Mesendoderm (in vitro differentiated cells): ENCODE results near the gene MED4.

Experiments
- DNase-seq: peaks from one replicate; pipeline ENCODE4 v3.0.0; 2013
- H2AK5ac ChIP-seq: 2 replicates; pipeline ENCODE4 v1.6.1; 2013; ENCODE audit warnings: low read length, inconsistent platforms
- H2BK120ac ChIP-seq: 2 replicates; pipeline ENCODE4 v1.6.1; 2013; ENCODE audit warnings: low read depth, mild to moderate bottlenecking, low read length, moderate library complexity, mixed read lengths
- H2BK15ac ChIP-seq: replicated peaks from 2 replicates; pipeline ENCODE4 v1.6.1; 2013; ENCODE audit warnings: low read depth, mild to moderate bottlenecking, moderate library complexity
- H2BK5ac ChIP-seq: 2 replicates; pipeline ENCODE4 v1.6.1; 2013; ENCODE audit warnings: low read length, inconsistent platforms
- H3K18ac ChIP-seq: 2 replicates; pipeline ENCODE4 v1.6.1; 2013; ENCODE audit warnings: mild to moderate bottlenecking, low read length, mixed read lengths
- H3K23ac ChIP-seq: one replicate; pipeline ENCODE4 v1.6.1; 2013; ENCODE audit warnings: low read length
- H3K27ac ChIP-seq: 2 replicates; pipeline ENCODE4 v1.5.1; 2013; ENCODE audit warnings: low read depth, mild to moderate bottlenecking, inconsistent platforms, low read length, moderate library complexity
- H3K27me3 ChIP-seq: 2 replicates; pipeline ENCODE4 v1.6.1; 2013; ENCODE audit warnings: low read length, control low read depth, mild to moderate bottlenecking, inconsistent platforms; ENCODE audit not compliant: insufficient read depth, poor library complexity
- H3K36me3 ChIP-seq: 2 replicates; pipeline ENCODE4 v1.6.1; 2013; ENCODE audit warnings: low read length, inconsistent platforms; ENCODE audit not compliant: control insufficient read depth, insufficient read depth
- H3K4ac ChIP-seq: one replicate; pipeline ENCODE4 v1.6.1; 2013; ENCODE audit warnings: low read depth, mild to moderate bottlenecking, low read length, moderate library complexity
- H3K4me1 ChIP-seq: 2 replicates; pipeline ENCODE4 v1.6.1; 2013; ENCODE audit warnings: low read depth, low read length, inconsistent platforms; ENCODE audit not compliant: control insufficient read depth
- H3K4me2 ChIP-seq: 2 replicates; pipeline ENCODE4 v1.6.1; 2013; ENCODE audit warnings: low read length
- H3K4me3 ChIP-seq: 2 replicates; pipeline ENCODE4 v1.5.1; 2013; ENCODE audit warnings: mild to moderate bottlenecking, low read length
- H3K56ac ChIP-seq: one replicate; pipeline ENCODE4 v1.6.1; 2013; ENCODE audit warnings: low read length
- H3K79me1 ChIP-seq: 2 replicates; pipeline ENCODE4 v1.6.1; 2013; ENCODE audit warnings: low read length, inconsistent platforms
- H3K79me2 ChIP-seq: 2 replicates; pipeline ENCODE4 v1.6.1; 2013; ENCODE audit warnings: mild to moderate bottlenecking, low read length; ENCODE audit not compliant: control insufficient read depth, insufficient read depth
- H3K9ac ChIP-seq: 2 replicates; pipeline ENCODE4 v1.6.1; 2013; ENCODE audit warnings: low read length, inconsistent platforms
- H4K5ac ChIP-seq: one replicate; pipeline ENCODE4 v1.6.1; 2013; ENCODE audit warnings: low read length
- H4K8ac ChIP-seq: one replicate; pipeline ENCODE4 v1.6.1; 2013; ENCODE audit warnings: low read depth, mild to moderate bottlenecking, control low read depth, low read length, moderate library complexity
- WGBS: extraction: QIAGEN DNeasy Blood & Tissue Kit; methylation state at CpG from one replicate; pipeline ENCODE4 v1.1.7; 2013; ENCODE audit warnings: low lambda C conversion rate, missing lambda C conversion rate; ENCODE audit not compliant: insufficient coverage; ENCODE audit errors: extremely low coverage; 5-methylcytosine and 5-hydroxymethylcytosine counted together

The MED4 gene

DNA sequence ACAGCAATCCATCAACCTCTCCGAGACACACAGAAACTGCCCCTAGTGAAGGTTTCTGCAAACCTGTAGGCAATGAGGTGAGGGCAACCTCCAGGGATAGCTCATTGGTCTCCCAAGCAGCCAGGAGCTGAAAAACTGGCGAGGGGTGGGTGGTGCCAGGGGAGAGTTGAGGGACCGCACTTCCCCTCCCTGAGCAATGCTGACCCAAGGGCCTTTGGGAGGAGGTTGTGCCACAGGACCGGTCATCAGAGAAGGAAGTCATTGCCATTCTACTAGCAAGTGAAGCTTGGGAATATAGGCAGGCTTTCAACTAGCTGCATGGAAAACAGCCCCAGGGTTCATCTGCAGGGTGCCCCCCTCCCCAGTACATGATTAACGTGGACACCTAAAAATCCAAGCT is 23.1 kb upstream of the MED4 start:
- Histone ChIP-seq H2AK5ac (no peak overlapping the region), H3K79me1 (no peaks in the 10 kb centered on the region), H3K27me3 (no peaks in the 10 kb centered on the region), H3K79me2 (no peaks in the 10 kb centered on the region), H2BK5ac (no peak overlapping the region), H2BK120ac (no peak overlapping the region), H3K4me2 (no peak overlapping the region), H3K56ac (no peak overlapping the region), H4K8ac (peak overlapping the region; percentile 56), H3K9ac (no peak overlapping the region), H4K5ac (no peak overlapping the region), H3K18ac (no peak overlapping the region), H3K4me3 (no peak overlapping the region), H2BK15ac (no peak overlapping the region), H3K4me1 (no peaks in the 10 kb centered on the region), H3K4ac (no peak overlapping the region), H3K23ac (no peak overlapping the region), H3K27ac (no peak overlapping the region), H3K36me3 (no peaks in the 10 kb centered on the region)
- no peak for DNase-seq
- WGBS: no CpG with 5 or more reads among the region's 5 CpGs

DNA sequence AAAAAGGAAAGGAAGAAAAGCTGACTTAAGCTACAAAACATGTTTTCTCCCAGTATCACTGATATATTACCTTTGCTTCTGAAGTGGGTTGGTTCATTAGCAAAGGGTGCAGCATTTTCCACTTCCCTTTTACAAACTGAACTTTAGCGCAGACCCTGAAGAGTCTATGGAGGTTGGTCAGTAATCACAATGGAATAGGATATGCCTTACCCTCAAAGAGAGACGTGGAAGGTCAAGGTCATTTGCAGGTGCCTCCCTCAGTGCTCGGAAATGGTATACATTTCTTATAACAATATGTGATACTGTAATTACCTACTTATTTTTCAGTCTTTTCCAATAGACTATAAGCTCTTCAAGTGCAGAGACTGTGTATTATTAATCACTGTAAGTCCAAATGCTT is 21.9 kb upstream of the MED4 start:
- Histone ChIP-seq H3K23ac (no peak overlapping the region), H3K4me3 (no peak overlapping the region), H4K8ac (no peak overlapping the region), H4K5ac (no peak overlapping the region), H3K79me1 (no peaks in the 10 kb centered on the region), H3K4ac (no peak overlapping the region), H3K36me3 (no peaks in the 10 kb centered on the region), H2BK5ac (no peak overlapping the region), H3K18ac (no peak overlapping the region), H3K27me3 (no peaks in the 10 kb centered on the region), H2BK120ac (no peak overlapping the region), H3K56ac (no peak overlapping the region), H2BK15ac (no peak overlapping the region), H3K79me2 (no peaks in the 10 kb centered on the region), H3K9ac (no peak overlapping the region), H2AK5ac (no peak overlapping the region), H3K27ac (no peak overlapping the region), H3K4me1 (no peaks in the 10 kb centered on the region), H3K4me2 (no peak overlapping the region)
- no CpG with 5 or more reads among the region's 3 CpGs for WGBS
- DNase-seq: no peak

- Histone ChIP-seq H3K27ac (no peak overlapping the region), H3K4me3 (no peak overlapping the region), H3K4ac (no peak overlapping the region), H2BK120ac (no peak overlapping the region), H3K27me3 (no peaks in the 10 kb centered on the region), H4K8ac (no peak overlapping the region), H3K79me2 (no peaks in the 10 kb centered on the region), H3K23ac (no peak overlapping the region), H2BK5ac (no peak overlapping the region), H3K56ac (no peak overlapping the region), H2AK5ac (no peak overlapping the region), H3K36me3 (no peaks in the 10 kb centered on the region), H4K5ac (no peak overlapping the region), H3K4me1 (no peaks in the 10 kb centered on the region), H3K18ac (no peak overlapping the region), H3K79me1 (no peaks in the 10 kb centered on the region), H3K9ac (no peak overlapping the region), H2BK15ac (no peak overlapping the region), H3K4me2 (no peak overlapping the region)
- 100% methylated on average over 1 of the region's 1 CpG for WGBS
- no peak for DNase-seq
These were observed 18.8 kb upstream of the MED4 start for GRCh38 chr13:48113756-48114130.

- Histone ChIP-seq H3K18ac (no peak overlapping the region), H3K27me3 (no peaks in the 10 kb centered on the region), H2AK5ac (no peak overlapping the region), H3K4me3 (no peak overlapping the region), H3K9ac (no peak overlapping the region), H4K5ac (no peak overlapping the region), H3K79me1 (no peaks in the 10 kb centered on the region), H4K8ac (no peak overlapping the region), H3K27ac (no peak overlapping the region), H3K4me2 (no peak overlapping the region), H3K36me3 (no peaks in the 10 kb centered on the region), H2BK15ac (no peak overlapping the region), H3K4me1 (no peaks in the 10 kb centered on the region), H3K23ac (no peak overlapping the region), H3K79me2 (no peaks in the 10 kb centered on the region), H2BK120ac (no peak overlapping the region), H3K4ac (no peak overlapping the region), H2BK5ac (no peak overlapping the region), H3K56ac (no peak overlapping the region)
- no peak for DNase-seq
- no CpG with 5 or more reads among the region's 5 CpGs for WGBS
These were observed 18.2 kb upstream of the MED4 start for GRCh38 chr13:48112896-48113755.

DNA sequence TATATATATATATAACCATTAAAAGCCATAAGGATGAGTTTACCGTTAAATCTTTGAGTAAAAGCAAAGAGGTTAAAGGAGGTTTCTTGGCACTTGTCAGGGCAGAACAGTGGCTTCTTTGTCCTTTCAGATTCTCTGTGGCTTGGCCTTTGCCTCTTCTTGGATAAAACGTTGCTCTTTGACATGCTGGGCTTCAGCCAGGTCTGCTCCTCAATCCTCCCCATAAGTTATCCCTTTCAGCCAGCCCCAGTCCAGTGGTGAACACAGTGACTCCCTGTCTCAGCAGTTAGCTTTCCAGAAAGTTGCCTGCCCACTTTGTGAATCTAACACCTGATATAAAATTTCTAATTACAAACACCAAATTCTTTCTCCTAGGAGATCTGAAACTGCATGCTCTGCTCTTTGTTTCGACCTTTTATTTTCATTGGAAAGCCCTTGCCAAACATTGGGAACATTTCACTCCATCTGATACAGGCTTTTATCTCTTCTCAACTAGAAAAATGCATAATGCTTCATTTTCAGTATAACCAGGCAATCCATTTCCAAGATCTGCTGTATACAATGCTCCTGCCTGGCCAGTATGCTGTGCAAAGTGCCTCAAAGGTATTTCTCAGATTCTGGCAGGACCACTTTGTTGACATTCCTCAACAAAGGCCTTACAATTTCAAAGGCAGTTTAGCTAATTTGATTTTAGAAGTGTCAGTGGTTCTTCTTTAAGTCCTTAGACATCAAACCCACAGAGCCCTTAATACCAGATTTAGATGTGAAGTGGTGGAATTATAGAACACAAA is 16.2 kb upstream of the MED4 start:
- Histone ChIP-seq H3K23ac (no peak overlapping the region), H2AK5ac (no peak overlapping the region), H3K27me3 (no peaks in the 10 kb centered on the region), H3K56ac (no peak overlapping the region), H3K79me2 (no peaks in the 10 kb centered on the region), H2BK120ac (no peak overlapping the region), H3K18ac (no peak overlapping the region), H3K4me2 (no peak overlapping the region), H2BK5ac (no peak overlapping the region), H3K4me3 (no peak overlapping the region), H4K8ac (no peak overlapping the region), H3K36me3 (no peaks in the 10 kb centered on the region), H2BK15ac (no peak overlapping the region), H3K4me1 (no peaks in the 10 kb centered on the region), H3K4ac (peak overlapping the region; percentile 55), H3K9ac (no peak overlapping the region), H3K79me1 (no peaks in the 10 kb centered on the region), H3K27ac (no peak overlapping the region), H4K5ac (no peak overlapping the region)
- no CpG with 5 or more reads among the region's 3 CpGs for WGBS
- peak; percentile 31 for DNase-seq
